HepG2 (cell line): ENCODE measurements around the gene FAM217B. TPM values are rescaled to one million over a fixed set of nuclear protein-coding genes. Genes with fewer than 3 reads are reported as not detected.

Source experiments
- ARHGAP35 ChIP-seq: sonication (generic); formaldehyde crosslinking; IDR thresholded peaks from 2 replicates; pipeline ENCODE4 v1.9.0; 2022; ENCODE audit warnings: mild to moderate bottlenecking, inconsistent platforms, moderate library complexity, missing genetic modification reagents, borderline replicate concordance
- ATF1 ChIP-seq: IDR thresholded peaks from 2 replicates; pipeline ENCODE4 v1.6.1; 2016; ENCODE audit warnings: mild to moderate bottlenecking, control low read depth
- BHLHE40 ChIP-seq: IDR thresholded peaks from 2 replicates; pipeline ENCODE4 v1.6.1; 2011; ENCODE audit warnings: low read length, improper control_type of control experiment
- CCDC6 ChIP-seq: sonication (generic); formaldehyde crosslinking; IDR thresholded peaks from 2 replicates; pipeline ENCODE4 v1.8.1; 2022; ENCODE audit warnings: mild to moderate bottlenecking, missing genetic modification reagents, moderate library complexity
- IKZF4 ChIP-seq: sonication (generic); formaldehyde crosslinking; IDR thresholded peaks from 2 replicates; pipeline ENCODE4 v1.5.1; 2020; ENCODE audit warnings: borderline replicate concordance, mild to moderate bottlenecking, low read depth, missing genetic modification reagents; ENCODE audit errors: not compliant biosample characterization
- KLF16 ChIP-seq, 2 experiments: sonication (generic) in 1 of 2; formaldehyde crosslinking in 1 of 2; IDR thresholded peaks; 2 replicates each; pipeline versions ENCODE4 v1.6.1 to v1.8.0; 2016 to 2023; ENCODE audit warnings: missing genetic modification reagents in 2 of 2, missing compliant biosample characterization in 1 of 2
- KLF6 ChIP-seq: IDR thresholded peaks from 2 replicates; pipeline ENCODE4 v1.8.0; 2016; ENCODE audit warnings: missing biosample characterization, missing genetic modification reagents
- NFYC ChIP-seq: IDR thresholded peaks from 2 replicates; pipeline ENCODE4 v1.6.1; 2016; ENCODE audit warnings: missing genetic modification reagents, missing compliant biosample characterization
- POLR2G ChIP-seq: fragments of 200-400 bp; formaldehyde crosslinking; IDR thresholded peaks from 2 replicates; pipeline ENCODE4 v1.6.1; 2018; ENCODE audit warnings: mild to moderate bottlenecking, low read depth, low read length, moderate library complexity
- SMAD9 ChIP-seq: sonication (generic); formaldehyde crosslinking; IDR thresholded peaks from 2 replicates; pipeline ENCODE4 v1.5.1; 2020; ENCODE audit warnings: mild to moderate bottlenecking, missing genetic modification reagents
- SP5 ChIP-seq: IDR thresholded peaks from 2 replicates; pipeline ENCODE4 v1.6.1; 2016; ENCODE audit warnings: low read depth, borderline replicate concordance
- SRSF1 ChIP-seq: fragments of 200-400 bp; formaldehyde crosslinking; optimal IDR thresholded peaks from 2 replicates; pipeline ENCODE3; 2017; ENCODE audit warnings: mild to moderate bottlenecking, low read depth, low read length, moderate library complexity
- TAF15 ChIP-seq: fragments of 200-400 bp; formaldehyde crosslinking; IDR thresholded peaks from one replicate; pipeline ENCODE4 v1.6.1; 2018; ENCODE audit warnings: mild to moderate bottlenecking, low read depth, low read length; ENCODE audit not compliant: poor library complexity, severe bottlenecking
- ZBTB14 ChIP-seq: sonication (generic); formaldehyde crosslinking; IDR thresholded peaks from 2 replicates; pipeline ENCODE4 v1.4.0; 2020; ENCODE audit warnings: missing genetic modification reagents
- ZFYVE20 ChIP-seq: sonication (generic); formaldehyde crosslinking; IDR thresholded peaks from 2 replicates; pipeline ENCODE4 v1.8.0; 2023; ENCODE audit warnings: low read depth, mild to moderate bottlenecking, moderate library complexity, missing genetic modification reagents, borderline replicate concordance
- ZHX2 ChIP-seq, 2 experiments: sonication (generic) in 1 of 2; formaldehyde crosslinking in 1 of 2; IDR thresholded peaks; 2 replicates each; pipeline versions ENCODE4 v1.6.1 to v1.9.0; 2014 to 2022; ENCODE audit warnings: antibody characterized with exemption in 1 of 2, borderline replicate concordance in 1 of 2, inconsistent platforms in 1 of 2, low read depth in 1 of 2, missing genetic modification reagents in 1 of 2
- ZMAT3 ChIP-seq: sonication (generic); formaldehyde crosslinking; conservative IDR thresholded peaks from 2 replicates; pipeline ENCODE4 v1.7.0; 2021; ENCODE audit warnings: missing genetic modification reagents
- ZNF282 ChIP-seq: fragments of 450-650 bp; IDR thresholded peaks from 2 replicates; pipeline ENCODE4 v1.6.1; 2018; ENCODE audit not compliant: partially characterized antibody
- ZNF329 ChIP-seq: sonication (generic); formaldehyde crosslinking; IDR thresholded peaks from 2 replicates; pipeline ENCODE4 v1.9.0; 2021; ENCODE audit warnings: low read depth, mild to moderate bottlenecking, missing genetic modification reagents
- ZNF564 ChIP-seq: sonication (generic); formaldehyde crosslinking; IDR thresholded peaks from 2 replicates; pipeline ENCODE4 v1.8.1; 2023; ENCODE audit warnings: mild to moderate bottlenecking, missing genetic modification reagents
- ZNF607 ChIP-seq: sonication (generic); formaldehyde crosslinking; IDR thresholded peaks from 2 replicates; pipeline ENCODE4 v1.5.1; 2020; ENCODE audit warnings: missing genetic modification reagents, mild to moderate bottlenecking, borderline replicate concordance
- ZNF7 ChIP-seq: IDR thresholded peaks from 2 replicates; pipeline ENCODE4 v1.6.1; 2016; ENCODE audit warnings: missing biosample characterization, missing genetic modification reagents
- polyA plus RNA-seq, 8 experiments: library from polyadenylated mRNA; depleted of rRNA in 3 of 8; stranded (reverse) in 7 of 8; unstranded in 1 of 8; fragments of >200 nt; fragmentation: Illumina TruSeq in 4 of 8; extraction: Trizol in 4 of 8; gene quantifications; 2 replicates each; pipeline versions ENCODE4 v1.2.1 to v1.2.3, GENCODE V29; 2011 to 2016; ENCODE audit warnings: low read depth in 4 of 8, missing spikeins in 1 of 8, mixed read lengths in 1 of 8; ENCODE audit not compliant: insufficient read depth in 1 of 8
- total RNA-seq, 5 experiments: library from RNA; depleted of rRNA; stranded (reverse); fragments of >200 nt; fragmentation: Illumina TruSeq; extraction: Trizol; gene quantifications; 2 replicates each; pipeline ENCODE4 v1.2.3, GENCODE V29; 2016; ENCODE audit warnings: low read depth in 1 of 5

Gene FAM217B
- total and polyA plus RNA-seq, 2 of the 13 experiments (the other 11 are each of a cell fraction or from before 2014, with no cell fraction given): 11.1 to 14.3 TPM

- TF ChIP-seq ZNF329 (CRISPR knock-in tag) (no peak), SMAD9 (CRISPR knock-in tag) (0 out of 2 replicates have a peak, but pooled peaks have one; percentile 70), POLR2G (peak; percentile 97), ZBTB14 (CRISPR knock-in tag) (peak; percentile 85), ARHGAP35 (peak; percentile 82; the same call in 1 of the 2 replicates), ZHX2 (IDR thresholded peaks at IDR 0.05; ENCODE audit: low read depth) (peak; percentile 61), ZHX2 (CRISPR knock-in tag; IDR thresholded peaks at IDR 0.05; ENCODE audit: borderline replicate concordance) (no peak), KLF16 (CRISPR knock-in tag; IDR thresholded peaks at IDR 0.05) (peak in 1 of 2 experiments; percentile 26; a peak in 2 of 4 replicates), SRSF1 (peak; percentile 82), ZNF564 (CRISPR knock-in tag) (peak; percentile 46; the same call in 1 of the 2 replicates), TAF15 (peak; percentile 89), CCDC6 (CRISPR knock-in tag) (peak; percentile 88; the same call in 1 of the 2 replicates), BHLHE40 (peak; percentile 78), SP5 (CRISPR knock-in tag) (peak; percentile 58), ZNF7 (CRISPR knock-in tag) (no peak), ZNF282 (no peak), ATF1 (CRISPR knock-in tag) (no peak), KLF6 (CRISPR knock-in tag) (peak; percentile 81; the same call in 1 of the 2 replicates), ZNF607 (CRISPR knock-in tag) (peak; percentile 74; the same call in 1 of the 2 replicates), ZMAT3 (peak; percentile 82; the same call in 1 of the 2 replicates), ZFYVE20 (CRISPR knock-in tag) (peak; percentile 74; the same call in 1 of the 2 replicates), IKZF4 (CRISPR knock-in tag) (peak; percentile 95), NFYC (CRISPR knock-in tag) (no peak; the same call in 1 of the 2 replicates)
Observed at GRCh38 chr20:59940129-59940955, at the start of gene FAM217B, which contains the start of gene PPP1R3D (continued).
